HL-60/S4 treated with retinoic acid at 250 ng/mL for 4 days and 3 days (cell line): ENCODE measurements around the gene VTA1.
"Not testable (repeated sequence)": the region's sequence is repeated elsewhere in the genome, so short reads cannot be mapped to it uniquely, and the experiment has no call there.

ENCODE experiments used
- in situ Hi-C: fragments of 300-500 bp; cut with MboI; formaldehyde crosslinking; loops from 2 replicates; pipeline ENCODE4 v1.7.0; 2022; ENCODE audit warnings: low sequenced_read_pairs

Gene VTA1

DNA sequence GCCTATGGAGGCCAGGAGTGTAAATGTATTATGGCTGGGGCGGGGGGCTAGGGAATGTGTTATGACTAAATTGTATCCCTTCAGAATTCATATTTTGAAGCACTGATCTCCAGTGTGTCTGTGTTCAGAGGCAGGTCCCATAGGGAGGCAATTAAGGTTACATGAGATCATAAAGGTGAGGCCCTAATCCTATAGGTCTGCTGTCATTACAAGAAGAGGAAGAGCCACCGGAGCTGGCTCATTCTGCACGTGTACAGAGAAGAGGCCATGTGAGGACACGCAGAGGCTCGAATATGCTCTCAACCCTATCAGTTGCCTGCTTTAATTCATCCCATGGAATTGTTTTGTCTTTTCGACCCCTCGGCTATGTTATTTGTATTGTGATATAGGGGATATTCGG lies 76.9 kb downstream of the VTA1 start:
- in situ Hi-C loops: no loop called here

DNA sequence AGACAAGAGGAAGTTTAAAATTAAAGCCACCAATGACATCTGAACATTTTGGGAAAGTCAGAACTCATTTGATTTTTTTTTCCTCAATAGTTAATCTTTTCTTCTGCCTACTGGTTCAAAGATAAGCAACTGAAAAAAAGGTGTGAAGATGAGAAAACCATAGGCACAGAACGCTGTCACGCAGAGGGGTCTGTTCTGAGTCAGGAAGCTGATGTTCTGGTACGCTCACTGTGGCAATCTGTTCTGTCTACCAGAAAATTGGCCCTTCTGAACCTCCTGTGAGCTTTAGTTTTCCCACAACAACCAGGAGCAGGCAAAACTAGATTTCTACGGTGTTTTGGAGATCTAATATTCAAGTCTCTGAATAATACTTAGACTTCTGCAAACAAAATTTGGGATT lies 78.1 kb downstream of the VTA1 start:
- in situ Hi-C loops: no loop called here

DNA sequence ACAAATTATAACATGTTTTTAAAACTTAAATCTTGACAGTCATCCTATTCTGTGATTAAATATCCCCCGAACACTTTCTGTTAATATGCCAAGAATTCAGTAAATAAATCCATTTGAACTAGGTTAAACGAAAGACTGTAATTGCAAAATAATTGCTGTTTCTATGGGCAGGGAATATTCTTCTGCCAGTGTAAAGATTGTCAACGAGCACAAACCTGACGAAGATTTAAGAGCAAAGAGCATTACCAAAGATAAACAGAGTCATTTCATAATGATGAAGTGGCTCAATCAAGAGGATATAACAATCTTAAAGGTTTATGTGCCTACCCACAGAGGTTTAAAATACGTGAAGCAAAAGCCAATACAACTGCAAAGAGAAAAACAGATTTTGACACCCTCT lies 78.5 kb downstream of the VTA1 start:
- in situ Hi-C loops: no loop called here

DNA sequence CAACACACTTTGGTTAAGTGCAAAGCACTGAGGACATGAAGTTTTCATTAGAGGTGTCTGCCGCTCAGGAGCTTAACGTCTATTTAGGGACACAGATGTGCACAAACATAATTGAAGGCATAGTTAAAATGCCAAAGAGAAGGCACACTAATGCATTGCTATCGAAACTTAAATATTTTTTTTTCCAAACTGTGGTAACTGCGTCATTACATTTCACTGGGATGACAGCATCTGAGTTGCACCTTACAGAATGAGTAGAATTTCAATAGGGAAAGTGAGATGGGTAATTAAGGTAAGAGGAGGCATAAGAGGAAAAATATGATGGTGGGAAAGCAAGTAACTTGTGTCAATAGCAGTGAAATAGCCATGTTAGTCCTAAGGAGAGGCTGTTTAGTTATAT lies 79.7 kb downstream of the VTA1 start:
- in situ Hi-C loops: no loop called here

DNA sequence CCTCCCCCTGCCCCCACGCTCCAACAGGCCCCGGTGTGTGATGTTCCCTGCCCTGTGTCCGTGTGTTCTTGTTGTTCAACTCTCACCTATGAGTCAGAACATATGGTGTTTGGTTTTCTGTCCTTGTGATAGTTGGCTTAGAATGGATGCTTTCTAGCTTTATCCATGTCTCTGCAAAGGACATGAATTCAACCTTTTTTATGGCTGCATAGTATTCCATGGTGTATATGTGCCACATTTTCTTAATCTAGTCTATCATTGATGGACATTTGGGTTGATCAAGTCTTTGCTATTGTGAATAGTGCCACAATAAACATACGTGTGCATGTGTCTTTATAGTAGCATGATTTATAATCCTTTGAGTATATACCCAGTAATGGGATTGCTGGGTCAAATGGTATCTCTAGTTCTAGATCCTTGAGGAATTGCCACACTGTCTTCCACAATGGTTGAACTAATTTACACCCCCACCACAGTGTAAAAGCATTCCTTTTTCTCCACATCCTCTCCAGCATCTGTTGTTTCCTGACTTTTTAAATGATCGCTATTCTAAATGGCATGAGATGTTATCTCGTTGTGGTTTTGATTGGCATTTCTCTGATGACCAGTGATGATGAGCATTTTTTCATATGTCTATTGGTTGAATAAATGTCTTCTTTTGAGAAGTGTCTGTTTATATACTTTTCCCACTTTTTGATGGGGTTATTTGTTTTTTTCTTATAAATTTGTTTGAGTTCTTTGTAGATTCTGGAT lies 82.6 kb downstream of the VTA1 start:
- in situ Hi-C loops: not testable (repeated sequence)

DNA sequence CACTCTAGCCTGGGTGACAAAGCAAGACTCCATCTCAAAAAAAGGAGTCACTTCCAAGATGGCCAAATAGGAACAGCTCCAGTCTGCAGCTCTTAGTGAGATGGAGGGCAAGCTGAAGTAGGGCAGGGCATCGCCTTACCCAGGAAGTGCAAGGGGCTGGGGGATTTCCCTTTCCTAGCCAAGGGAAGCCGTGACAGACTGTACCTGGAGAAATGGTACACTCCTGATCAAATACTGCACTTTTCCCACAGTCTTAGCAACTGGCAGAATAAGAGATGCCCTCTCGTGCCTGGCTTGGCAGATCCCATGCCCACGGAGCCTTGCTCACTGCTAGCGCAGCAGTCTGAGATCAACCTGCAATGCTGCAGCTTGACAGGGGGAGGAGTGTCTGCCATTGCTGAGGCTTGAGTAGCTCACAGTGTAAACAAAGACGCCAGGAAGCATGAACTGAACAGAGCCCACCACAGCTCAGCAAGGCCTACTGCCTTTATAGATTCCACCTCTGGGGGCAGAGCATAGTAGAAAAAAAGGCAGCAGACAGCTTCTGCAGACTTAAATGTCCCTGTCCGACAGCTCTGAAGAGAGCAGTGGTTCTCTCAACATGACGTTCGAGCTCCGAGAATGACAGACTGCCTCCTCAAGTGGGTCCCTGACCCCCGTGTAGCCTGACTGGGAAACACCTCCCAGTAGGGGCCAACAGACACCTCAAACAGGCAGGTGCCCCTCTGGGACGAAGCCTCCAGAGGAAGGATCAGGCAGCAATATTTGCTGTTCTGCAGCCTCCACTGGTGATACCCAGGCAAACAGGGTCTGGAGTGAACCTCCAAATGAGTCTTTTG lies 85.4 kb downstream of the VTA1 start:
- in situ Hi-C loops: not testable (repeated sequence)

DNA sequence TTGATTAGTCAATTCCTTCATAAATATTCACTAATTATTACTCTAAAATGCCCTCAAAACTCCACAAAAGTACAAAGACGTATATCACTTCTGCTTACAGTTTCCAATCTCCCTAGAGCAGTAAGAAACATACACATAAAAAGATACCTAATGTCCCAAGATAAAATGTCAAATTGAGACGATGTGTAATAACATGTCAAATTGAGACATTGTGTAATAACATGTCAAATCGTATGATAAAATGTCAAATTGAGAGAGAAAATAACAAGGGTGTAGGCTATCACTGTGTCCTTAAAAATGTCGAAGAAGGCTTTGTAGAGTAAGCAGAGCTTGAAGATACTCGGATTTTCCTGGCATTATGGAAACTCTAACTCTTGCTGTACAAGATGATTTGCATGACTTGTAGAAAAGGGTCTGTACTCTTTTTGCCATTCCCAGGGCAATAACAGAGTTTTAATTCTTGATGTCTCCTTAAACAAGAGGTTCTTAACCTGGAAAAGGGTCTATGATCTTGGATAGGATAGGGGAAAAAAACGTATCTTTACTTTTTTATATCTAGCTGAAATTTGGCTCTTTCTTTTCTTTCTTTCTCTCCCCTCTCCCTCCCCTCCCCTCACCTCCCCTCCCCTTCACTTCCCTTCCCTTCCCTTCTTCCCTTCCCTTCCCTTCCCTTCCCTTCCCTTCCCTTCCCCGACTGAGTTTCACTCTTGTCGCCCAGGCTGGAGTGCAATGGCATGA lies 87.1 kb downstream of the VTA1 start:
- in situ Hi-C loops: no loop called here

DNA sequence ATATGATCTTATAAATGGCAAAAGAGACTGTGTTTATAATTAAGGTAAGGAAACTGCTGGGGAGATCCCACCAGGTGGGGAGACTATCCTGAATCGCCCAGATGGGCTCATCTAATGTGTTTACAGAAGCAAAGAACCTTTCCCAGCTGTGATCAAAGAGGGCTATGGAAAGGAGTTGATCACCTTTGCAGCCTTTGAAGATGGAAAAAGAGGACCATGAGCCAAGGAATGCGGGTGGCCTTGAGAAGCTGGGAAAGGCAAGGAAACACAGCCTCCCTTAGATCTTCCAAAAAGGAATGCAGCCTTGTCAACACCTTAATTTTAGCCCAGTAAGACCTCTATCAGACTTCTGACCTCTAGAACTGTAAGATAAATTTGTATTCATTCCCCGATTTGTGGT lies 88.2 kb downstream of the VTA1 start:
- in situ Hi-C loops: no loop called here

DNA sequence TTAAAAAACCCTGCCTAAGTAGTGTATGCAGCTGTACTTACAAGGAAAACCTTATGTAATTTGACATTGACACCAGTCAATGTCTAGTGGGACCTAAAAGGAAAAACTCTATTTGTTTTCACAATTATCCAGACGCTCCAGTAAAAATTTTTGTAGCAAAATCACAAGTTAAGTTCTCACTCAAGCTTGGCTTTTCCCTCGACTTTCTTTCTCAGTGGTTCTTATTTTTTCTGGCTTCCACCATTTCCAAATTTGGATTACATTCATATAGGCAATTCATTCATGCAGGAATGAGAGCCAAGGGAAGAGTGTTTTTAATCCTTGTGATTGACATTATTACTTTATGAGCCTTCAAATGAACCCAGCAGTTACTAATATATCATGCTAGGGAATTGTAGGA lies 88.7 kb downstream of the VTA1 start:
- in situ Hi-C loops: no loop called here

DNA sequence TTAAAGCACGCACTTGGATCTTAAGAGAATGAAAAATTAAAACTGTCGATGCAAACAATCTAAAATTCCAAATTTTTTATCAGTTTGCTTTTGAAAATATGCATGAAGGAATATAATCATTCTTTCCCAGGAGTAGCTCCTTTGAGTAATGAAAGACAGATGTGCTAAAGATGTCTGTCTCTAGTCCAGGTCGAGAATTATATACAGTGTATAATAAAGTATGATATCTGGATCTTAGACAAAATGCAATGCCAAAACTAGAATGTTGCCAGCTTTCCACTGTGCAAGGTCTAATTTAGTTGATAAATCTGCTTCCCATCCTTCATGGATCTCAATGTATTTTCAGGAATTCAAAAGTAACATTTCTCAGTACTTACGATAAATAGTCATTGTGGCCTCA lies 89.6 kb downstream of the VTA1 start:
- in situ Hi-C loops: no loop called here

DNA sequence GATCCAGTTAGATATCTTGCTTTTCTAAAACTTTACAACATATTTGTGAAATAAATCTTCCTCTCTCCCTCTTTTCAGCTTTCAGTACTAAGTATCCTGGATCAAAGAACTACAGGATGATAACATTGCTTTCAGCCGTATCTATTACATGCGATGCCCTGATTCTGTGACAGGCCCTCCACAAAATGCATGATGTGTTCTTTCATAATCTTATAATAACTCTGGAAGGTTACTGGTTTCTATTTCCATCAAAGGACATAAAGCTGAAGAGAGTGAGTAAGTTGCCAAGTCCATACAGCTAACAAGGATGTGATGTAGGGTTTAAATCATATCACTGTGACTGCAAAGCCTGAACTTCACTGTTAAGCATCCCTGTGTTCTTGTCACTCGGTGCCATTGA lies 91.8 kb downstream of the VTA1 start:
- in situ Hi-C loops: no loop called here

DNA sequence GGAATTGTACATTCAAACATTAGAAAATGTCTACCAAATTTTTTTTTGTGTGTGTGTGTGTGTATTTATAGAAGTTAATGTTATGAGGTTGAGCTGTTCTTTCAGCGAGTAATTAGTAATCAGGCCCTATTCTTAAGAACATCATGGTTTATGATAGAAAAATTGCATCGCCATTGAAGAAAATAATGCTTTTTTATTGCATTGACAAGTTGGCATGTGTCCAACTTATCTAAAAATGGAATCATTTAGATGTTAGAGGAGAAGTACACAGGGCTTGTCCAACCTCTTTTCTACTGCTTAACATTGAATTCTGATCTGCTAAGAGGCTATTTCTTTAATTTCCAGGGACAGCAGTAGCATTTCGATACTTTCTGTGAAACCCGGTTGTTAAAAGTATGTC lies 93.1 kb downstream of the VTA1 start:
- in situ Hi-C loops: no loop called here

DNA sequence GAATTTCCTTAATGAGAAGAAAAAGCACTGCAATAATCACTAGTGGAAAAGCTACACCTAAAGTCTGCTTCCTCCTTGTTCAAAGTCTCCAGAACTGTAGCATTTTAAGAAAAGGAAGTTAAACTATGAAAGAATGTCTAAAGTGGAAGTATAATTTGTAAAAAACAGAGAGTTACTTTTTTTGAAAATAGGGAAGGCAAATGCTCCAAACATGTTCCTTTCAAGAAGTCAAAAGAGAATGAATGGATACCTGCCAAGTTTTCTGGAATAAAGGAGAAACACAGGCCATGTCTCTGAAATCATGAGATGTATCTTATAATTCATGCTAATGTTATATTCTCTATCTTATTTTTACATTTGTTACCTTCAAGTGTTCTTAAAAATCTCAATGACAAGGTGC lies 94.0 kb downstream of the VTA1 start:
- in situ Hi-C loops: no loop called here

DNA sequence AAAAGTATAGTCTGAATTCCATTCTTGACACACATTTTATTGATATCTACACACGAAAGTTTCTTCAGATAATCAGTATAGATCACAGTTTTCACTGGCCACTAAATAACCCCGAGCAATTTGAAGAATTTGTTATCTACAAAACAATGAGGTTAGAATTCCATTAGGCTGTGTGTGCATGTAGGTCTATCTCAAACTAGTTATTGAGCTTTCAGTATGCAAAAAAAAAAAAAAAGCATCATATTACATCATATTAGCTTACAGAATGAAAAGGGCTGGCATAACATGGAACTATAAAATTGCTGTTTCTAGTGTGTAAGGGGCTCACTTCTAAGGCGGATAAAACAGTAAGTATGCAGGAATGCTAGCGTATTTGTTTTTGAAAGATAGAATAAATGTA lies 95.2 kb downstream of the VTA1 start:
- in situ Hi-C loops: no loop called here

DNA sequence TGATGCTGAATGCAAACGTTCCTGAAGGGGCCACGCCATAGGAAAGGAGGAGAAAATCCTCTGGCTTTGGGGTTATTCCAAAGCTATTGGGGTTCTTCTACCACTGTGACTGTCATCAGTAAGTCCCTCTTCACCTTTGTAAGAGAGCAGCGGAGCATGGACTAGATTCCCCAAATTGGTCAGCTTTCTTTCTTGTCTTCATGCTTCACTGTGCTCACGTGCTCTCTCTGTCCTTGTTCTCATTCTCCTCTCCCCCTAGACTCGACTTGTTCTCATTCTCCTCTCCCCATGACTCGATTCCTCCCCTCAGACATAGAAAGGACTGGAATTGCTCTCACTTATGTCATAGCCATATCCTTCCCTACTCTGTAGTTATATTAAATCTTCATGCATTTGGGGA lies 99.9 kb downstream of the VTA1 start:
- in situ Hi-C loops: no loop called here

DNA sequence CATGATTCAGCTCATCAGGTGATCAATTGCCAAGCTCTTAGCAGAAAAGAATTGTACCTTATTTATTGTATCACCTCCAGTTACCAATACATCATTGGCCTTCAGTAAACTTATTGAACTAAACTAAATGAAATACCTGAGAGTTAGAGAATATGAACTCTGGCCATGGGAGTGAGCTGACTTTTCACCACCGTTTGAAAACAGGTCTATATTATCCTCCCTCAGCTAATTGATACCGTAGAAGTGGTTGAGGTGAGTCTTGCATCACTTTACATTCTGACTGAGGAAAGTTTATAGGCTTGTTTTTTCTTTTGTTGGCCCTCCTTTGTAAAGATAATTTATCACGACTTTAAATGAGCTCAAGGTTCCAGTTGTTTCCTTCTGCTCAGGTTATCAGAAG lies 102.2 kb downstream of the VTA1 start:
- in situ Hi-C loops: no loop called here

DNA sequence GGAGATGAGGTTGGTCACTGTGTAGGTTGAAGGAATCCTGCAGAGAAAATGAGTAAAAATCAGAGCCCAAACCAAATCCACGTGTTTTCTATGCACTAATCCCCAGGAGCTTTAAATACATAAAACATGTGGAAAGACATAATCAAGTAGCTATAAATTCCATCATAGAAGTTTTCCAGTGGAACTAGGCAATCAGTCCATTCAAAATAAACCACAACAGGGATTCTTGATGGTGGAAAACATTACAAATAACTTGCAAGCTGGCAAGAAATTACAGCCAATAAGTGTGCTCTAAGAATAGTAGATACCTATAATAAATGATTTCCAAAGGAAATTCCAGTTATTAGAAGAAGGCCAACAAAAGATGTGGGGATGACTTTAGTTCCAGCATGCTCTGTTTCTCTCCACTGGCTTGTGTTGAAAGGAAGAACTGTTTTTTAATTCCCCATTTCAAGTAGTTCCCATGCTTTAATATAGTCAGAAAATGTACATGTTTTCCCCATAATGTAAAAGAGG lies 104.9 kb downstream of the VTA1 start:
- in situ Hi-C loops: no loop called here

DNA sequence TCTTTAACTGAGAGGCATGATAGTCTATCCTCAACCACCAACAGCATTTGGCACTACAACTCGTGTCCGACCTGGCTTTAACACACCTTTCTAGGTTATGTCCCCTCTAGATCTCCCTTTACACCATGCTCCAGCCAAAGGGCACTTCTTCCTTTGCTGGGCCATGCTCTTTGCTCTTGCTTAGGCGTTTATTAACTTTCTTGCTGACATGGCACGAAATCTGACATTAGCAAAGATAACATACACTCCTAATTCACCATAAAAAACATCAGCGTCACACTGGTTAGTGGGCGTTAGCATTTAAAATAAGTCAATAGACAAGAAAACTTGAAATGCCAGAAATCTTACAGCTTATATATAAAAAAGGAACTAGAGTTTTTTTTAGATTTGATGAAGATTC lies 107.5 kb downstream of the VTA1 start:
- in situ Hi-C loops: no loop called here

DNA sequence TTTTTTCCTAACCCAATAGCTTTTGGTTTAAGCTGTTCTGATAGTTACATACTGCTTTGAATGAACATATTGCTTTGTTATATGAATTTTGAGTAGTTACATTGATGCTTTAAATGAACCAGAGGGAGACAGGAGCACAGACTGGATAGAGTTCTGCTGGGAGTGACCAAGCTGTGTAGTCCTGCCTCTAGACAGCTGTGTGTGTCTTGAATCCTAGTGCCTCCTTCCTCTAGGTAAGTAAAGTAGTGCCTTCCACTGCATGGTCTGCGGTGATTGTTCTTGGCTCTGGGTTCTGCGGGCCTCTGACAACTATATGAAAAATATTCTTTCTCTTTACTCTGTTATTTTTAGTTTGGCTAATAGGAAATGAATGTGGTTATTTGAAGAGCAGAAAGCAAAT lies 108.7 kb downstream of the VTA1 start:
- in situ Hi-C loops: no loop called here

DNA sequence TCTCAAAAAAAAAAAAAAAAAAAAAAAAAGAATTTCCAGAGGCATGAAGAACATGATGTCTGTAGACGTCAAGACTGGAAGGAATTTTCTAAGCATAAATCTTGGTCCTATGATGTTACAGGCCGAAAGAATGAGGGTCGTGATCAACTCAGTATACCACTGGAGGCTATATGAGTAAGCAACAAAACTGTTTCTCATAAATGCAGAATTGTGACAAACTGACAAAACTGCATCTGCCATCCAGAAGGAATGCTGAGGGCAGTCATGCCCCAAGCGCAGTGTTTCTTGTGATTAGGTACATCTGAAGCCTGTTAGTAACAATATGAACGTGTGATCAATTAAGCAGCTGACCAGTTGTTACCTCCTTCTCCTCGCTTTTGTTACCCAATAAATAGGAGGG lies 111.2 kb downstream of the VTA1 start:
- in situ Hi-C loops: no loop called here

DNA sequence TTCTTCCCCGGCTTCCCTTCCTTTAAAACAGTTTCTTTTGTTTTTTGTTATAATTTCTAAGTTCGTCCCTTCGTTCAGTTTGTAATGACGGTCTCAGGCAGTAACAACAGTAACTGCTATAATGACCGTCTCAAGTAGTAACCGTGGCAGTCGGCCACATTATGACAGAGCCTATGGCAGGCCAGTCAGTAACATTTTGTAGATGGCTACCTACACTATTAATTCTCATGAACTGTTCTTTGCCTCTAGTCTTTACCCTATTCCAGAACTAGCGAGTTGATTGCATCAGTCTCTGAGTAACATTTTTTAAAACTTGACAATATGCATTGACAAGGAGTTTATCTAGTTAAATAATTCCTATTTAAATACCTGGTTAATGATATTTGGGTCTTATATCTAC lies 111.7 kb downstream of the VTA1 start:
- in situ Hi-C loops: no loop called here

DNA sequence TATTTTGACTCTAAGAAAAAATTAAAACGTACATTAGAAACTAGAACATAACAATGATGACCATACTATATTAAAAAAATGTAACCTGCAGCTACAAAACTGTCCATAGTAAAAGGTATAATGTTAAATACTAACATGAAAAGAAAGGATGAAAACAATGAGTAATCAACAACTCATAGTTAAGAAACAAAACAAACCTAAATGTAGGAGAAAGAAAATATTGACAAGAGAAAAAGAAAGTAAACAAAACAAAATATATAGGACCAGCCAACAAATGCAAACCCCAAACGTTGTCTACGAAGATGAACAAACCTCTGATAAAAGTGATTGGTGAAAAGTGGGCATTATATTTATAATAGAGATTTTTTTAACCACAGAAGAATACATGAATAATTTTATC lies 113.7 kb downstream of the VTA1 start:
- in situ Hi-C loops: no loop called here
